NCI-H2107 (cell line): ENCODE data around the gene AQP1.

Experiments
- DNase-seq: peaks from one replicate; lab custom pipeline; 2025; lab: John Stamatoyannopoulos, UW

The AQP1 gene

DNA sequence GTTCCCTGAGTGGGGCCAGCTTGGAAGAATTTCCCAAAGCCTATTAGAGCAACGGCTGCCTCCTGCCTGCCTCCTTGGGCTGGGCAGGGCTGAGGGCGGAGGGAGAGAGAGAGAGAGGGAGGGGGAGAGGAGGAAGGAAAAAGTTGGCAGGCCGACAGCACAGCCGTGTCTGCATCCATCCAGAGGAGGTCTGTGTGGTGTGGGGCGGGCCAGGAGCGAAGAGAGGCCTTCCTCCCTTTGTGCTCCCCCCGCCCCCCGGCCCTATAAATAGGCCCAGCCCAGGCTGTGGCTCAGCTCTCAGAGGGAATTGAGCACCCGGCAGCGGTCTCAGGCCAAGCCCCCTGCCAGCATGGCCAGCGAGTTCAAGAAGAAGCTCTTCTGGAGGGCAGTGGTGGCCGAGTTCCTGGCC, at the start of gene AQP1:
AQP1 (plus strand) TSS at position 293 of the 409 bp plus-strand sequence; CDS start at position 350, 57 bp downstream.
- no peak for DNase-seq

- no peak for DNase-seq
Observed at GRCh38 chr7:30862995-30863705, 48.5 kb upstream of the AQP1 start.

DNA sequence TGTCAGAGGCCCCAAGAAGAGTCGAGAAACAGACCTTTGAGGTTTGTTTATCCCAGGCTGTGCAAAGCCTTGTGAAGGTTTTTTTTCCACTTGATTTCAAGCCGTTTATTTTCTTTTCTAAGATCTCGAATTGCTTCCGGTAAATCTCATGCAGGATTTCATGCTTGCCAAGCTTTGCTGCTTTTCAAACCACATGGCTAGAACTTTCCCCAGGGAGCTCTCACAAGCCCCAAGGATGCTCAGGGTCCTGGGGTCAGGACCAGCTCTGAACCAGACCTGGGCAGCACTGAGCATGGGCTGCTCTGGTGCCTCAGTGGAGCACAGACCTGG, 48.0 kb upstream of the AQP1 start:
- DNase-seq: no peak

- no peak for DNase-seq
Observed at GRCh38 chr7:30864101-30864500, 47.6 kb upstream of the AQP1 start.

DNA sequence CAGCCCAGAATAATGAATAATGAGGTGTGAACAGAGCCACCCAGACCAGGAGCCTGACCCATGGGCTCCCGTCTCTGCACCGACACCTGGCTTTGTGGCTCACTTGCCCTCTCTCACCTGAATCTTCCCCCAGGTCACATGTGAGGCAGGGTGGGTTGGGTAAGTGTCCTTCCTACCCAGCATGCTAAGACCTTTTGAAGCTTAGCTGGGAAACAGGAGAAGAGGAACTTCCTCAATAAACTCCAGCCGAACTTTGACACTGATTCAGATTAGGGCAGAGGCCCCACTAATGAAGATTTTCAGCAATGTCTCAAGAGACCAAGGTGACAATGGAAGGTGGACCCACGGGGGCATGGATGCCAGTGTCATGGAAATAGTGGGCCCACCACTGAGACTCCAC, 46.6 kb upstream of the AQP1 start:
- DNase-seq: no peak

DNA sequence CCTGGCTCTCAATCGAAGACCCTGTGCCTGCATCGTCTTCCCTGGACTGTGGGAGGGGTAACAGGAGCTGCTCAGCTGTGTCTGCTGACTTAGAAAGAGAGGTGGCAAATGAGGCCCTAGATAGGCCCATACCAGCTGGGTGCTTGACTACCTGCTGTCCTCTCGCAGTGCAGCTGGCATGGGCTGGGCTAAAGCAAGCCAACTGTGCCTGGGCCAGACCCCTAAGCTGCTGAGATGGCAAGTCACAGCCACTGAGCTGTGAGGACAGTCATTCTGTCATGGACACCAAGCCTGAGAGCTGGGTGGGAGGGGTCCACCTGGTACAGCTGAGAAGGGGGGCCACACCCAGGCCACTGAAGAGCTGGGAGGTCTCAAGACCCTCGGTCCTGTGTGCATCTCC, 45.8 kb upstream of the AQP1 start:
- no peak for DNase-seq

GRCh38 chr7:30866939-30867338, 44.7 kb upstream of the AQP1 start:
- DNase-seq: no peak

GRCh38 chr7:30867483-30867882, 44.2 kb upstream of the AQP1 start:
- no peak for DNase-seq

DNA sequence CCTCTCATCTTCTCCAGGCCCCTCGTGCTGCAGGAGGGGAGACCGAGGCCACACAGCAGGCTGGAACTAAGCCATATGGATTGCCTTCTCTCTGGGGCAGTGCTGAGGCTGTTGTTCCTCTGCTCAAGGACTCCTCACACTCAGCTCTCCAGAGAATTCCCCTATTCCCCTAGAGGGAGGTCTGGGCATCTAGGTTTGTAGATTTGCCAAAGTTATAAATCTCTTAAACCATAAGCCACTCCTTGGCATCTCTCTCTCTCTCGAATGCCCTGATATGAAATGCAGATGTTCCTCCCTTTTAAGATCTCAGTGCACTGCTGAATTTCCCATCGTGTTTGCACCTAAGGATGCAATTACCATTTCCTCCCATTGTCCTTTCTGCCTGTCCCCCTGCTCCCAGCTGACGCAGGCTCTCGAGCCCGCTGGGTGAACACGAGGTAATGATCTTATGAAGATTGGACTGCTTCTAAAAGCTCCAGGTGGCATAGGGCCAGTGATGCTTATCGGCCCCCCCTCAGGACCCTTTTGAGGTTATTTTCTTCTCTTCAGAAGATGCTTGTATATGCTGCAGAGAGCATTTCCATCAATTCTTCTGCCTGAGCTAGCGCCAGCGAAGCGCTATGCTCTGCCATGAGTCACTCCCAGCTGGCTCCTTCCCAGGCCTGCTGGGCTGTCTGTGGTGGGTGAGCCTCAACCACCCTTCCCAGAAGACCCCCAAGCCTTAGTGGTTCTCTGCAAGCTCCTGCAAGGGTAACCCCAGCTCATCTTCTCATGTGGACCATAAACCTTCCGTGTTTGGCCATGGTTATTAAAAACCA, 41.6 kb upstream of the AQP1 start:
- no peak for DNase-seq

DNA sequence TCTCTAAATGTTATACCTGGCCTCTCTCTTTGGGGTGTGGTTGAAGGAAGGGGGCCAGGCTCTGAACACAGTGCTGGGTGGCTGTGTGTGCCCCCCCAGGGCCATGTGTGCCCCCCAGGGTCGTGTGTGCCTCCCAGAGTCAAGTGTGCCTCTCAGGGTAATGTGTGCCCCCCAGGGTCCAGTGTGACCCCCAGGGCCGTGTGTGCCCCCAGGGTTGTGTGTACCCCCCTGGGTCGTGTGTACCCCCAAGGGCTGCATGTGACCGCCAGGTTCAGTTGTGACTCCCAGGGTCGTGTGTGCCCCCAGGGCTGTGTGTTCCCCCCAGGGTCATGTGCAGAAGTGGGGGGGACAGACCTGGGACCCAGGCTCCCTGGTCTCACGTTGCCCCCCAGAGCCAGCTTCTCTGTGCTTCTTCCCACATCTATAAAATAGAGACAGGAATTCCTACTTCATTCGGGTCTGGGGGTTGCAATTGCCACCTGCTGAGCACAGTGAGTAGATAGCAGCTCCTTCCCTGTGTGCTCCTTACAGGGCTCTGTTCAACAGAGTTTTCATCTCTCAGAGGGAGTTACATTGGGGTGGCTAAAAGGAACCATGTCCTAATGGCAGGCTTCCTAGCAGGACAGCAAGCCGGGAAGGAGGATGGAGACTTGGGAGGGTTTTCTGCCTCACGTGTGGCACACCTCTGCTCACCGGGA, 40.7 kb upstream of the AQP1 start:
- no peak for DNase-seq

DNA sequence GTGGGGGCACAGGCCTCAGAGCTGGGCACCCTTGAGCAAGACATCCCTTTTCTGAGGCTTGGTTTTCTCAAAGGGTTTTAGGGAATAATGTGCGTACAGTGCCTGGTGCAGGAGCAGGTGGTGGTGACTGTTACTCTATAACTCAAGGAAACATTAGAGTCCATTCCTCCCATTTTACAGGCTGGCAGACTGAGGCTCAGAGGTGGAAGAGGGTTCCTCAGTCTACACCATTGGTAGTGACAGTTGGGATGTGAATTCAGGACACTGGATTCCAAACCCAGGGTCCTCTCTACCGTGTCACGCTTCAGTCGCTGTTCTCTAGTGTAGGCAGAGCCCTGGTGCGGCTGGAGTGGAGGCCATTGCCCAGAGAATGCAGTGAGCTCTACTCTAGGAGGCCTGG, 40.0 kb upstream of the AQP1 start:
- DNase-seq: no peak

GRCh38 chr7:30873207-30873606, 38.4 kb upstream of the AQP1 start:
- DNase-seq: no peak

DNA sequence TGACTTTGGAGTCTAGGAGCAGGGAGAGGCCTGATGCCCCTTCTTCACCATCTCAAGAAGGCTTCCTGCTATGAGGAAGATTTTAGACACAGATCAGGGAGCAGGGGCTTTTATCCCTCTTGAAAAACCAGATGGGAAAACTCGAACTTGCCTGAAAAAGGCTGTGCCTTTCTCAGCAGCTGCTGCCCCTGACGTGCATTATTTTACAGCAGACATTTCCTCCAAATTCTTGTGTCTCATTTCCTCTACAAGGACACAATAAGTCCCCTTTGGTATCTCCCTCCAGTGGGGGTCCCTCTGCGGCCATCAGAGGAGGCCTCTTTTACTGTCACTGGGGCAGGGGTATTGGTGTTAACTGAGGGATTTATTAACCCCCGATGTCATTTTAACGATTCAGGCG, 38.0 kb upstream of the AQP1 start:
- DNase-seq: no peak

- DNase-seq: no peak
Observed at GRCh38 chr7:30874656-30875302, 36.9 kb upstream of the AQP1 start.

DNA sequence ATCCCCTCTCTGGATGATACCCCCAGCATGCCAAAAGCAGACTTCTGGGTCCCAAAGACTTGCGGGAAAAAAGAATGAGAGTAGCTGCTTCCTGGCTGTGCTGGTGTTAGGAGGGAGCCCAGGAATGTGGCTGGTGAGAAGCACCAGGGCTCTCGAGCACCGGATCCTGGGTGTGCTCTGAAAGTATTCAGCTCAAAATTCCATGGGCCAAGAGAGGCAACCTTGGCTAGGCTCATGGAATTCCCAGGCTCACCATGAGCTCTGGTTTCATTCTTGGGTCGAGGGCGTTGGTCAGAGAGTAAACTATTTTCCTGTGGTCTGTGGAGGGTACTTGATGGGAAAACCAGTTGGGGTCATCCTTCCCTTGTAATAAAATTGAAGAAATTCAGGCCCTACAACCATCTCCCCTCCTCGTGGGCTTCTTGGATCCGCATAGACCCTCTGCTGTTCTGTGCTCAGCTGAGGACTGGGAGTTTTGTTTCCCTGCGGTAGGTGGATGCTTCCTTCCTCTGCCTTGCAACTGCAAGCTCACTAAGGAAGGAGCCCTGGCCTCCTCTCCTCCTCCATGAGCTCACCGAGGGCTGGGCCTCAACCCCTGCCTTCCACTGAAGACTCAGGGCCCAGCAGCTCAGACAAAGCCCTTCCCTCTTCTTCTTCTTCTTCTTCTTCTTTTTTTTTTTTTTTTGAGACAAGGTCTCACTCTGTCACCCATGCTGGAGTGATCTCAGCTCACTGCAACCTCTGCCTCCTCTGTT, 34.5 kb upstream of the AQP1 start:
- no peak for DNase-seq

DNA sequence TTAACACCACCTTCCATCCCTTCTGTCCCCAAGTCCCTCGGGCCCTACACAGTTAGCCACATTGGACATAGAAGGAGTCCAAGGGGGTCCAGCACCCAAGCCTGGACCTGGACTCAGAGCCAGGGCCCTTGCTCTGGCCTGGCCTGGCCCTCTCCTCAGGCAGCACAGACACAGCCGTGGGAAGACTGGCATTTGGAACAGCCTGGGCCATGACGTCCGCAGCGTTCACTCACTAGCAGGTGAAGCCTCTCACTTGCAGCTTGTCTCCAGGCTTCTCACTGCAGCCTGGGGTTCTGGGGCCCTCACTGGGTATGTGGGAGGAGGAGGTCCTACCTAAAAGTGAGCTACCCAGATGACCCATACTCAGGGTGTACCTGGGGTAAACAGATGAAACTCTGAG, 33.7 kb upstream of the AQP1 start:
- DNase-seq: no peak

DNA sequence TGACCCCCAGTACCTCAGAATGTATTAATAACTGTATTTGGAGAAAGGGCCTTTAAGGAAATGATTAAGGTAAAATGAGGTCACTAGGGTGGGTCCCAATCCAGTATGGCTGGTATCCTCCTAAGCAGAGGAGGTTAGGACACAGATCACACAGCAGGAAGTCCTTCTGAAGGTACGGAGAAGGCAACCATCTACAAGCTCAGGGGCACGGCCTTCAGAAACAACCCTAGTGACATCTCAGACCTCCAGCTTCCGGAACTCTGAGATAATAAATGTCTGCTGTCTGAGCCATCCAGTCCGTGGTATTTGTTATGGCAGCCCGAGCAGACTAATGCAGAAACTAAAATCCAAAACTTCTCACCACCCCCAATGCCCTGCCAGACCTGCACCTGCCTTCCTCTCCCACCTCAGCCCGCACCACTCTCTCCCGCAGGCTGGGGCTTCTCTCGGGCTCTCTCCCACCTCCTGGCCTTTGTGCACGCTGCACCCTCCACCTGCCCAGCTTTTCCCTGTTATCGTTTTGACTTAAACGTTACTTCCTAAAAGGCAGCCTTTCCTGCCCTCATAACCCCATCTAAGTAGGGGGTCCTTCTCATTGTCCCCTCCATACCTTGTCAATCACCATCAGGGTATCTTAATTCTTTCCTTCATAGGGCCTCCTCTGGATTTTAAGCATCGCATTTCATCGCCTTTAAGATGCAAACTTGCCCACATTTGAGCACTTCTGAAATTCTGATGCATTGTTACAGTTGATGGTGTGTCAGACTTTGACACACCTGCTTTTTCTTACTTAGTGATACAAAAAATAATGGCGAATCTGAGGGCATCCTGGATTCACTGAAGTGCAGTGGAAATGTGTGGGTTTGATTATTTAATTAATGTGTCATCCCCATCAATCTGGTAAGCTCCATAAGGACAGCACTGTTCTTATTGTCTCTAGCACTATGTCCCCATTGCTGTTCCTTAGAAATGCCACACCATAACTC, 32.2 kb upstream of the AQP1 start:
- DNase-seq: peak; percentile 13

GRCh38 chr7:30880125-30880720, 31.4 kb upstream of the AQP1 start:
- no peak for DNase-seq

GRCh38 chr7:30880941-30881340, 30.7 kb upstream of the AQP1 start:
- no peak for DNase-seq

DNA sequence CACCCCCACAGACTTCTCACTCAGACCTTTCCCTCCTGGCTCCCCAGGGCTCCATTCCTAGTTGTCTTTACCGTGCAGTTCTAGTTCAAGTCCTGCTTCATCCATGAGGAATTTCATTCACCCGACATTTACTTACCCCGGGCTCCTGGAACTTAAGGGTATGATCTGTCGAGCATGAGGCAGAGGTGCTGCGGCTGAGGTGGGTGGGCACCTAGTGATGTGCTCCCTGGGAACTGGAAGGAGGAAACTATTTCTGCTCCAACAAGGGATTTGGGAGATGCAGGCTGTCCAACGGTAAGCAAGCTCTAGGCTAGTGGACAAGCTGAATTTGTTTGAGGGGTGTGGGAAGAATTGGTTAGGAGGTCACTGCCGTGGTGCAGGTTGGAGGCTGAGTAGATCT, 30.2 kb upstream of the AQP1 start:
- DNase-seq: no peak
